Measurements from ENCODE around the gene EHHADH.
"Not testable (repeated sequence)": the region's sequence is repeated elsewhere in the genome, so short reads cannot be mapped to it uniquely, and the experiment has no call there.

EHHADH gene

GRCh38 chr3:185253645-185254410, at the start of gene EHHADH:
EHHADH (minus strand) TSS chr3:185254049; CDS start chr3:185254022, 27 bp downstream.
- peak; percentile 43 for DNase-seq

DNA sequence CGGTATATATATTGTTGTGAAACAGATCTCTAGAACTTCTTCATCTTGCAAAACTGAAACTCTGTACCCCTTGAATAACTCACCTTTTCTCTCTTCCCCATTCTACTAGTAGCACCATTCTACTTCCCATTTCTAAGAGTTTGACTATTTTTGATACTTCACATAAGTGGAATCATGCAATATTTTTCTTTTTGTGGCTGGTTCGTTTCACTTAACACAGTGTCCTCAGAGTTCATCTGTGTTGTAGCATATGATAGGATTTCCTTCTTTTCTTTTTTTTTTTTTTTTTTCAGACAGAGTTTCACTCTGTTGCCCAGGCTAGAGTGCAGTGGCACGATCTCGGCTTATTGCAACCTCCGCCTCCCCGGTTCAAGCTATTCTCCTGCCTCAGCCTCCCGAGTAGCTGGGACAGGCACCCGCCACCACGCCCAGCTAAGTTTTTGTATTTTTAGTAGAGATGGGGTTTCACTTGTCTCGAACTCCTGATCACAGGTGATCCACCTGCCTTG, 46.1 kb upstream of the EHHADH start:
- not testable (repeated sequence) for DNase-seq

DNA sequence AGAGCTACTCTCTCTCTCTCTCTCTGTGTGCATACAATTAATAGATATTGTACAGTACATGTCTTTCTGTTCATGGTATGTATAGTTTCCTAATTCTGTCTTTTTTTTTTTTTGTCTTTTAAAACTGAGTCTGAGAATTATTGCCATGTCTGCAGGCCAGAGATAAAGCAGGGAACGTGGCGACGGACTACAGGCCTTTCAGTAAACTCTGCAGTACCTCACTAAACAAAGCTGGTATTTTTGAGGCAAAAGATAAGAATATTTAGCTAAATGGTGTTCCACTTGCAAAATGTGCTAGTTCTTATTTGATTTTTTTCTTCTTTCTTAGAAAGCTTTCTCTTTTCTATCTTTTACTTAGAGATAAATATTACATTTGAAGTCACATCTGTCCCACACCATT, 44.0 kb upstream of the EHHADH start:
- DNase-seq = no peak

GRCh38 chr3:185292238-185292637, 38.4 kb upstream of the EHHADH start:
- DNase-seq = no peak

GRCh38 chr3:185290266-185290665, 36.4 kb upstream of the EHHADH start:
- DNase-seq = no peak

GRCh38 chr3:185283374-185283935, 29.6 kb upstream of the EHHADH start:
- no peak for DNase-seq

DNA sequence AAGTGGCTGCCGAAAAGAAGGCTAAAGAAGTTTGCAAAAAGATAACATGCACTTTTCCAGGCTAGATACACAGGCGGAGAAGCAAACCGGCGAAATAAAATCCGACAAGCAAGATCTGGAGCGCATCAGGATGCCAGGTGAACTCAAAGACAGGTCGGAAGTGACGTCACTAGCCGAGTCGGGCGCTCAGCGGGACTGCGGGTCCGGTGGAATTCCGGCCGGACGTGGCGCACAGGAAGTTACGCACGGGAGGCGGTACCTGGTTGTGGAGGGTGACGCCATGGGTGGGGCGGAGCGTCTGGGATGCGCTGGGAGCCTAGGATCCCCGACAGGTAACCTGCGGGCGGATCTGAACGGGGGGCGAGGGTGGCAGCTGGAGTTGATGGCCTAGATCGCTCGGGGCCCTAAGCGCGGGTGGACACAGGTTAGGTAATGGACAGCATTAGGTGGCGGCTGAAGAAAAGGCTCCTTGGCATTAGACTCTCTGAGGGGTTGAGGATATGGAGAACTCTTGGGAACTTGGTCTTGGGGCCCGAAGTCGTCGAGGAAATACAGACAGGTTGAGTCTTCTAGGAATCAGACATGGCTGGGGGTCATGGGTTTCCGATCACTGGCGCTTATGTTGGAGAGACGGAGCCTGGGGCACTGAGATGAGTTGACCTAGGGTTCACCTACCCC, 29.0 kb upstream of the EHHADH start:
- DNase-seq = peak; percentile 87

DNA sequence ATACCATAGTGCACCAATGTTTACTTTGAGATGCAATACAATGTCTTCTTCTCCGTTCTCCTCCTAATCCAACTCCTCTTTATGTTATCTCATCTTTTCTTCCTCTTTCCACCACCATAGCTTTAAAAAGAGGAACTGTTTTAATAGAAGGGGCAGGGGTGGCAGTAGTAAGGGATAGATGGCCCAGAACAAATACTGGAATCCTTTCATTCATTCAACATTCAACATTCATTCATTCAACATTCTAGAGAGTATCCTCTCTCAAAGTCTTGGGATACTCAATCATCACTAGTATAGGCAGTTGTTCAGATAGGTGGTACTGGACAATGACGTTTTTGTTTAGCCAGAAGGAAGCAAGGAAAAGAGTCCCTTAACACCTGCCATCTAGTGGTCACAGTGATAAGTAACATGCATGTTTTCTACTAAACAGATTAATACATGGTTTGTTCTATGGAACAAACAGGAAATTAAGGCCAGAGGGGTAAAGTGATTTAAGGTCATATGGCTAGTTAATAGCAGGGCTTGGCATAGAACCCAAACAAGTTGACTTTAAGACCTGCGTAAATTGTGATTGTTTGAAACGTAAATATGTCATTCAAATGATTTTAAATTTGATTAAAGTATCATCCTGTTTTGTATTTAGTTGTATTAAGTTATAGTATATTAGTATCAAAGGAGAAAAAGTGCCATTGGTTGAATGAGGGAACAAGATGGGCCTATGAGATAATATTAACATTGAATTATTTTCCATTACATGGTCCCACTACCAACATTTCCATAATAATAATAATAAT, 26.9 kb upstream of the EHHADH start:
- DNase-seq = no peak

DNA sequence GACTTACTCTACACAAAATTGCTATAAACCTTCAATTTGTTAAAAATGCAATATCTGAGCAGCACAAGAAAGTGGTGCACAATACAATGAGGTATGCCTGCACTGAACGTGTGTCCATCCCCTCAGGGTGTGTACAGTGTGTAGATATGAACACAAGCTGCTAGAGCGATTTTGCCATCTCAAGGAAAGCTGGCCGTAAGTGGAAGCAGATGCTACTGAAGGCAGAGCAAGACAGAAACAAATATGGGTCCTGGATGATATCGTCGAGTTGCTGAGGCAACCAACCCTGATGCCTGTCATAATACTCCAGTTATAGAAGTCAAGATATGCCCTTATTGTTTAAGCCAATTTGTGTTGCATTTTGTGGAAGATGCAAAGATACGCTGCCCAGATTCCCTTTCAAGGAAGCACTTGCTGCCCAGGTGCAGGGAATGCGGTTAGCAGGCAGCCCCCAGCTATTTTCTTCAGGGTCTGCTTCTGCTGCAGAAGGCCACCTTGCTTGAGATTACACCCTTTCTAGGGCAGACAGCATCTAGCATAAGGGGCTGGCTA, 25.8 kb upstream of the EHHADH start:
- no peak for DNase-seq

DNA sequence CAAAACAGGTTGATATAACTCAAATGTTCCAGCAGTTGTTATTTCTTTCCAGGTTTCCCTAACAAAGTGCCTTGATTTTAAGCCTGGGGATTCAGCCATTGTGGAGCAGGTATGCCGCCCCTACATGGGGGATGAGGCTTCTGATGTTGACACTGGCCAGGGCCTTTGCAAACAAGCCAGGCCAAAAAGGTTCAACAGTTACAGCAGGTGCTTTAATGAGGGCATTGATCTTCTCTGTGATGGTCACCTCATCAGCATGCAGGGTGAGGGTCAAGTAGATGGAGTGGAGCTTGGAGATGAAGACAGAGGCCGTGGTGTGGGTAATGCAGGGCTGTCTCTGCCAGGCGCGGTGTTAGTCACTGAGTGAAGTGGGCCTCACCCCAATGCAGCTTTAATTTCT, 22.6 kb upstream of the EHHADH start:
- no peak for DNase-seq

GRCh38 chr3:185272033-185272432, 18.2 kb upstream of the EHHADH start:
- DNase-seq = no peak

GRCh38 chr3:185270956-185271332, 17.1 kb upstream of the EHHADH start:
- DNase-seq = no peak

DNA sequence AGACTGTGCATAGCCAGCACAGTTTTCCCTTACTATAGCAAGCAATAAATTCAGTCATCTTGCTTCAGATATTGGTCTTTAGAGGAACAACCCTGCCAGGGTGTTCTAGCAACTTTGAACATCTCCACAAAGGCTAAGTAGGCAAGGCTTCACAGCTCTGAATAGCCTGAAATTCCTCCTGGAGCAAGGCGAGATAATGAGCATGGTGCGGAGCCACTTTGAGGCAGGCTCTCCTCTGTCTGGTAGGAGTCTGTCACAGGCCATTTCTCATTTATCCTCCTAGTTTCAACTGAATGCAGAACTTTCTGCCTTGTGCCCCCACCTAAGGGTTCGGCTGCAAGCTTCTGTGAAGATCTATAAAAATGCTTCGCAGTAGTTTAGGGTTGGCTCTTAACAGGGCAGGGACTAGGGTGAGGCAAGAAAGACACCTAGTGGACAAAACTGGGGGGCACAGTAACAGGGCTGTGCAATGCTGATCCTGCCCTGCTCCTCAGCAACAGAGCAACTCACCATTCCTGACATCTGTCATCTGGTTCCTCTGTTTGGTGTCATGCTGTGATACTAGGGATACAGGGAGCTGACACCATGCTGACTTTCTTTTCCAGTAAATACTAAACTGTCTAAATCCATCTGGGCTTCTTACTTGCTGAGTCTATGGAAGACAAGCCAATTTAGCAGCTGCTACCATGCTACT, 16.6 kb upstream of the EHHADH start:
- DNase-seq = no peak

GRCh38 chr3:185268194-185268962, 14.5 kb upstream of the EHHADH start:
- no peak for DNase-seq

DNA sequence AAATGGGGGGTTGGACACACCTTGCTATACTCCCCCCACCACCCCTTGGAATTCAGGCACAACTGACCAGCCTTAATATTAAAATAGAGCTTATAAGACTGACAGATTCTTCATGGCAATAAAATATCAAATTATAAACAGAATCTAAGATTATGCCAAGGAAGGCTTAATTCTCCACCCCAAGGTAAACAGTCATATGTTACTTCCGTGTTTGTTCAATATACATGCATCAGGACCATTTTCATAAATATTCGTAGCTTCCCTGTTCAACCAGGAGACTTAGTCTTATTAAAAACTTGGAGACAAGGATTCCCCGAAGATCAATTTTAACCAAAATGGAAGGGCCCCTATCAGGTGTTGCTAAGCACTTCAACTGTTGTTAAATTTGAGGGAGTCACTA, 13.3 kb upstream of the EHHADH start:
- DNase-seq = no peak

DNA sequence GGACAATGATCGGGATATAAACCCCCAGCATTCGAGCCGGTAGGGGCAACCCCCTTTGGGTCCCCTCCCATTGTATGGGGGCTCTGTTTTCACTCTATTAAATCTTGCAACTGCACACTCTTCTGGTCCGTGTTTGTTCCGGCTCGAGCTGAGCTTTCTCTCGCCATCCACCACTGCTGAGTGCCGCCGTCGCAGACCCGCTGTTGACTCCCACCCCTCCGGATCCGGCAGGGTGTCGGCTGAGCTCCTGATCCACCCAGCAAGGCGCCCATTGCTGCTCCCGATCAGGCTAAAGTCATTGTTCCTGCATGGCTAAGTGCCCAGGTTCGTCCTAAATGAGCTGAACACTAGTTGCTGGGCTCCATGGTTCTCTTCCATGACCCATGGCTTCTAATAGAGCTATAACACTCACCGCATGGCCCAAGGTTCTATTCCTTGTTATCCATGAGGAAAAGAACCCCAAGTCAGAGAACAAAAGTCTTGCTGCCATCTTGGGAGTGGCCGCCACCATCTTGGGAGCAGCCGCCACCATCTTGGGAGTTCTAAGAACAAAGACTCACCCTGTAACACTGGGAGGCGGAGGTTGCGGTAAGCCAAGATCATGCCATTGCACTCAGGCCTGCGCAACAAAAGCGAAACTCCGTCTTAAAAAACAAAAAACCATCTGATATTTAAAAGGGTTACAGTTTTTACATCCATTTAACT, 11.2 kb upstream of the EHHADH start:
- DNase-seq = no peak

- no peak for DNase-seq
Measured at GRCh38 chr3:185263423-185263822, 9.6 kb upstream of the EHHADH start.

GRCh38 chr3:185257334-185257733, 3.5 kb upstream of the EHHADH start:
- DNase-seq = no peak

GRCh38 chr3:185254799-185255198, 950 bp upstream of the EHHADH start:
- DNase-seq = no peak

DNA sequence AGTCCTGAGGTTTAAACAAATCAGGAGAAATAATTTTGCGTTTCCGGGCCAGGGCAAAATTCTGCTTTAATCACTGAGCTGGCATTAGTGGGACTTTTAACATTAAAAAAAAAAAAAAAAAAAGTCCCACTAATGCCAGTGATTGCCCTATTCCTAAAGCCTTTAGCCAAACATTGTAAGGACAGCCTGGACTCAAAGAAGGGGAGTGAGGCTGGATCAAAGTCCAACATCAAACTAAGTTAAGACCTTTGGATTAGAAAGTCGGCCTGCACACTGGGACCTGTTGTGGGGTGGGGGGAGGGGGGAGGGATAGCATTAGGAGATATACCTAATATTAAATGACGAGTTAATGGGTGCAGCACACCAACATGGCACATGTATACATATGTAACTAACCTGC, 716 bp downstream of the EHHADH start:
- DNase-seq = not testable (repeated sequence)

- DNase-seq = no peak
Measured at GRCh38 chr3:185251272-185251671, 2.6 kb downstream of the EHHADH start.

Data from activated CD4-positive, CD25-positive, alpha-beta regulatory T cell treated with anti-CD3 and anti-CD28 coated beads, Interleukin-2, amount 50 U/mL, for 72 hours (primary cell).